K562 (cell line): ENCODE data around the gene PPP6R1. TPM values are rescaled to one million over a fixed set of nuclear protein-coding genes. Genes with fewer than 3 reads are reported as not detected.

Experiments used
- ATAC-seq: fragments of 200-7000 bp; cut with Tn5 transposase; 3 replicates; pipeline ENCODE4 v1.9.1; 2020; ENCODE audit warnings: moderate library complexity
- Bru-seq: library from RNA; stranded (reverse); fragments of 400-500 nt; gene quantifications from one replicate; lab custom pipeline; 2021; lab: Mats Ljungman, UMichigan
- BruChase-seq, 2 experiments: library from RNA; stranded (reverse); fragments of 400-500 nt; gene quantifications; one replicate each; lab custom pipeline; 2021; lab: Mats Ljungman, UMichigan
- BruUV-seq: library from RNA; stranded (reverse); fragments of 400-500 nt; replicated peaks from 2 replicates; lab custom pipeline; 2021; lab: Mats Ljungman, UMichigan
- CTCF ChIA-PET: fragments of 300-600 bp; formaldehyde crosslinking; extraction: SDS; loops from one replicate; lab custom pipeline; 2021; ENCODE audit warnings: low intra/inter-chr PET ratio; lab: Yijun Ruan, JAX
- POLR2A ChIA-PET: fragments of 300-600, 350-650 bp; sonication (Branson Sonifier 250); formaldehyde crosslinking; extraction: SDS; loops from one replicate; lab custom pipeline; 2021; ENCODE audit warnings: antibody characterized with exemption, inconsistent platforms; lab: Yijun Ruan, JAX
- DNase-seq, 4 experiments: peaks; one replicate each; pipeline versions ENCODE4 v3.0.0 to v3.0.0-alpha.2; 2011 to 2018; ENCODE audit warnings: low spot score in 3 of 4, mixed read lengths in 3 of 4; ENCODE audit errors: extremely low read depth in 1 of 4
- FAIRE-seq: peaks from 2 replicates; lab custom pipeline; 2011; peaks lifted over from hg19 to GRCh38; lab: Jason Lieb, UNC
- H2AFZ ChIP-seq: 2 replicates; pipeline ENCODE4 v1.6.0; 2011; ENCODE audit warnings: low read depth, low read length, control low read depth, inconsistent platforms
- H3K27ac ChIP-seq: fragments of 200-600 bp; 3 replicates; pipeline ENCODE4 v1.8.0; 2011; ENCODE audit warnings: low read depth, mild to moderate bottlenecking, control low read depth, inconsistent platforms, low read length, moderate library complexity, mixed read lengths; ENCODE audit errors: extremely low read depth
- H3K27me3 ChIP-seq, 2 experiments: fragments of 300-600 bp in 1 of 2; 2 replicates in 1 of 2; 3 replicates in 1 of 2; pipeline versions ENCODE4 v1.6.0 to v1.8.0; 2011; ENCODE audit warnings: inconsistent platforms in 2 of 2, low read length in 2 of 2, mild to moderate bottlenecking in 1 of 2, mixed read lengths in 1 of 2, moderate library complexity in 1 of 2; ENCODE audit not compliant: control insufficient read depth in 2 of 2, insufficient read depth in 2 of 2
- H3K36me3 ChIP-seq: fragments of 300-600 bp; 3 replicates; pipeline ENCODE4 v1.8.0; 2011; ENCODE audit warnings: mild to moderate bottlenecking, low read length, inconsistent platforms; ENCODE audit not compliant: control insufficient read depth, insufficient read depth
- H3K4me1 ChIP-seq, 2 experiments: fragments of 200-600 bp in 1 of 2; replicated peaks in 1 of 2; 2 replicates in 1 of 2; 3 replicates in 1 of 2; pipeline versions ENCODE4 v1.5.1 to v1.8.0; 2011; ENCODE audit warnings: inconsistent platforms in 2 of 2, low read length in 2 of 2, mild to moderate bottlenecking in 1 of 2, mixed read lengths in 1 of 2, moderate library complexity in 1 of 2; ENCODE audit not compliant: control insufficient read depth in 2 of 2, insufficient read depth in 2 of 2
- H3K4me2 ChIP-seq: 2 replicates; pipeline ENCODE4 v1.6.1; 2011; ENCODE audit warnings: low read length, control low read depth, inconsistent platforms, mixed read lengths; ENCODE audit not compliant: insufficient read depth
- H3K4me3 ChIP-seq: fragments of 200-600 bp; sonication (generic), shearing (Covaris generic); 2 replicates; pipeline ENCODE4 v1.5.1; 2016; ENCODE audit warnings: control low read depth, inconsistent platforms
- H3K79me2 ChIP-seq: fragments of 200-600 bp; 3 replicates; pipeline ENCODE4 v1.8.0; 2011; ENCODE audit warnings: low read length, inconsistent platforms; ENCODE audit not compliant: control insufficient read depth, insufficient read depth
- H3K9ac ChIP-seq, 2 experiments: 2 replicates each; pipeline versions ENCODE4 v1.6.0 to v1.6.1; 2011; ENCODE audit warnings: low read depth in 2 of 2, low read length in 2 of 2, control low read depth in 1 of 2, inconsistent platforms in 1 of 2, mild to moderate bottlenecking in 1 of 2, mixed read lengths in 1 of 2; ENCODE audit not compliant: insufficient read depth in 1 of 2
- H3K9me1 ChIP-seq: one replicate; pipeline ENCODE4 v1.6.0; 2011; ENCODE audit warnings: inconsistent platforms, mild to moderate bottlenecking, low read length, moderate library complexity; ENCODE audit not compliant: control insufficient read depth, insufficient read depth
- H3K9me3 ChIP-seq: replicated peaks from 2 replicates; pipeline ENCODE4 v1.5.1; 2011; ENCODE audit warnings: low read depth, low read length, inconsistent platforms; ENCODE audit not compliant: control insufficient read depth, insufficient read depth
- H4K20me1 ChIP-seq: replicated peaks from 2 replicates; pipeline ENCODE4 v1.6.1; 2011; ENCODE audit warnings: low read length, inconsistent platforms, mixed read lengths; ENCODE audit not compliant: control insufficient read depth, insufficient read depth
- EGR1 ChIP-seq: fragments of 450-650 bp; conservative IDR thresholded peaks from 2 replicates; pipeline ENCODE4 v1.6.1; 2017; ENCODE audit warnings: mild to moderate bottlenecking
- HDAC1 ChIP-seq, 2 experiments: fragments of 450-650 bp; IDR thresholded peaks; 2 replicates each; pipeline ENCODE4 v1.6.1; 2016 to 2017; ENCODE audit warnings: inconsistent platforms in 1 of 2, mild to moderate bottlenecking in 1 of 2, moderate library complexity in 1 of 2
- NCOR1 ChIP-seq: fragments of 450-650 bp; IDR thresholded peaks from 2 replicates; pipeline ENCODE4 v1.6.1; 2016; ENCODE audit warnings: mild to moderate bottlenecking, moderate library complexity
- RBM39 ChIP-seq: fragments of 200-400 bp; formaldehyde crosslinking; optimal IDR thresholded peaks from 2 replicates; pipeline ENCODE3; 2018; ENCODE audit warnings: low read depth, low read length
- WGBS: fragments of 100-300 bp; shearing (Covaris generic); methylation state at CpG from one replicate; pipeline ENCODE4 v1.1.6; 2016; ENCODE audit warnings: low coverage, mixed read lengths; ENCODE audit not compliant: insufficient coverage; ENCODE audit errors: missing lambda C conversion rate; 5-methylcytosine and 5-hydroxymethylcytosine counted together
- in situ Hi-C: fragments of 300-500 bp; cut with MboI; formaldehyde crosslinking; loops from 4 replicates; pipeline ENCODE4 v1.15.0; 2018; ENCODE audit warnings: inconsistent platforms, mixed read lengths
- intact Hi-C: fragments of 100-400 bp; cut with micrococcal nuclease; formaldehyde crosslinking; loops from 2 replicates; pipeline ENCODE4 v1.14.2; 2022
- long read RNA-seq, 3 experiments: library from polyadenylated mRNA in 2 of 3; library from RNA in 1 of 3; unstranded in 2 of 3; stranded (forward) in 1 of 3; transcript quantifications; one replicate each; pipeline ENCODE4 v2.0.0, GENCODE V29; 2019 to 2022
- polyA minus RNA-seq, 3 experiments: library from RNA; depleted of rRNA, polyadenylated mRNA; stranded (reverse); fragments of >200 nt; gene quantifications; 2 replicates each; pipeline ENCODE4 v1.2.3, GENCODE V29; 2011
- polyA plus RNA-seq, 8 experiments: library from polyadenylated mRNA; depleted of rRNA in 4 of 8; stranded (reverse) in 5 of 8; unstranded in 3 of 8; fragments of >200 nt; fragmentation: Nextera tagmentation in 2 of 8; fragmentation: Illumina TruSeq in 1 of 8; extraction: Ambion mirVana in 2 of 8; extraction: Trizol in 1 of 8; gene quantifications; 2 replicates each; pipeline versions ENCODE4 v1.2.1 to v1.2.3, GENCODE V29; 2011 to 2014; ENCODE audit warnings: inconsistent platforms in 1 of 8, missing spikeins in 1 of 8
- total RNA-seq, 7 experiments: library from RNA; depleted of rRNA in 6 of 7; stranded (reverse); fragments of >200 nt in 6 of 7; fragmentation: Illumina TruSeq in 2 of 7; extraction: Trizol in 2 of 7; gene quantifications; 2 replicates each; pipeline versions ENCODE4 v1.2.1 to v1.2.3, GENCODE V29; 2011 to 2021; ENCODE audit warnings: low replicate concordance in 1 of 7
- TF ChIP-seq, protein P1 (sequence below): fragments of 200-800 bp; sonication (Bioruptor generic); IDR thresholded peaks from 2 replicates; pipeline ENCODE4 v1.6.1; 2017; ENCODE audit warnings: missing genetic modification characterization, missing compliant biosample characterization
- TF ChIP-seq, protein P2 (sequence below): fragments of 250-450 bp; sonication (Bioruptor Pico); IDR thresholded peaks from 2 replicates; pipeline ENCODE4 v1.4.0; 2020; ENCODE audit warnings: mild to moderate bottlenecking

PPP6R1 gene, protein sequence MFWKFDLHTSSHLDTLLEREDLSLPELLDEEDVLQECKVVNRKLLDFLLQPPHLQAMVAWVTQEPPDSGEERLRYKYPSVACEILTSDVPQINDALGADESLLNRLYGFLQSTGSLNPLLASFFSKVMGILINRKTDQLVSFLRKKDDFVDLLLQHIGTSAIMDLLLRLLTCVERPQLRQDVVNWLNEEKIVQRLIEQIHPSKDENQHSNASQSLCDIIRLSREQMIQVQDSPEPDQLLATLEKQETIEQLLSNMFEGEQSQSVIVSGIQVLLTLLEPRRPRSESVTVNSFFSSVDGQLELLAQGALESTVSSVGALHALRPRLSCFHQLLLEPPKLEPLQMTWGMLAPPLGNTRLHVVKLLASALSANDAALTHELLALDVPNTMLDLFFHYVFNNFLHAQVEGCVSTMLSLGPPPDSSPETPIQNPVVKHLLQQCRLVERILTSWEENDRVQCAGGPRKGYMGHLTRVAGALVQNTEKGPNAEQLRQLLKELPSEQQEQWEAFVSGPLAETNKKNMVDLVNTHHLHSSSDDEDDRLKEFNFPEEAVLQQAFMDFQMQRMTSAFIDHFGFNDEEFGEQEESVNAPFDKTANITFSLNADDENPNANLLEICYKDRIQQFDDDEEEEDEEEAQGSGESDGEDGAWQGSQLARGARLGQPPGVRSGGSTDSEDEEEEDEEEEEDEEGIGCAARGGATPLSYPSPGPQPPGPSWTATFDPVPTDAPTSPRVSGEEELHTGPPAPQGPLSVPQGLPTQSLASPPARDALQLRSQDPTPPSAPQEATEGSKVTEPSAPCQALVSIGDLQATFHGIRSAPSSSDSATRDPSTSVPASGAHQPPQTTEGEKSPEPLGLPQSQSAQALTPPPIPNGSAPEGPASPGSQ
- total RNA-seq (2011; cell fraction: chromatin; rRNA removed; ENCODE audit: low replicate concordance), result 138 and 331 TPM in 2 replicates
- total RNA-seq (2011; cell fraction: nucleolus; rRNA removed), result 170 and 181 TPM in 2 replicates
- 119 and 126 TPM in 2 replicates for total RNA-seq (2011; cell fraction: nucleoplasm; rRNA removed)
- 58.3 and 78.9 TPM in 2 replicates for total RNA-seq (2014; rRNA removed)
- total RNA-seq (2014; rRNA removed; fragmentation: Illumina TruSeq; extraction: Trizol), result 25.5 and 28.1 TPM in 2 replicates
- total RNA-seq (2015; rRNA removed; fragmentation: Illumina TruSeq; extraction: Trizol), result 37.2 and 39.6 TPM in 2 replicates
- 115 and 135 TPM in 2 replicates for total RNA-seq (2021)
- polyA plus RNA-seq (2011; rRNA removed), result 37.0 and 59.5 TPM in 2 replicates
- 51.6 and 73.6 TPM in 2 replicates for polyA plus RNA-seq (2011; cell fraction: cytosol; rRNA removed)
- polyA plus RNA-seq (2011; cell fraction: nucleus; rRNA removed), result 101 and 109 TPM in 2 replicates
- 69.7 and 88.1 TPM in 2 replicates for polyA plus RNA-seq (2012)
- 42.6 and 75.6 TPM in 2 replicates for polyA plus RNA-seq (2014; fragmentation: Illumina TruSeq; extraction: Trizol)
- under 1 TPM; 0.48 to 0.89 TPM for polyA plus RNA-seq (2014; fragmentation: Nextera tagmentation; extraction: Ambion mirVana)
- 72.9 and 82.6 TPM in 2 replicates for polyA plus RNA-seq (2014; rRNA removed)
- 47.1 and 60.9 TPM in 2 replicates for polyA minus RNA-seq (2011; rRNA and poly(A)+ RNA removed)
- polyA minus RNA-seq (2011; cell fraction: cytosol; rRNA and poly(A)+ RNA removed), result 68.7 and 77.1 TPM in 2 replicates
- 31.9 and 52.0 TPM in 2 replicates for polyA minus RNA-seq (2011; cell fraction: nucleus; rRNA and poly(A)+ RNA removed)
- Bru-seq, nascent RNA, result percentile 78 among the genes with signal in this experiment
- BruChase-seq, experiment 1, labeled RNA remaining after a 2-hour chase, result percentile 74 among the genes with signal in this experiment
- percentile 80 among the genes with signal in this experiment for BruChase-seq, experiment 2, labeled RNA remaining after a 6-hour chase
- long read RNA-seq, experiment 1, transcript PPP6R1-203 (23 exons, 2,953 nt), result minor isoform, 16 of 508 reads
- long read RNA-seq, experiment 1, transcript PPP6R1-201 (24 exons, 3,961 nt), result major isoform, 172 of 508 reads
- long read RNA-seq, experiment 1, transcript PPP6R1-204 (7 exons, 2,389 nt), result minor isoform, 40 of 508 reads
- long read RNA-seq, experiment 1, partial matches to known transcripts, result 211 of 508 reads
- long read RNA-seq, experiment 1, other reads (novel, unspliced or antisense), result 69 of 508 reads
- long read RNA-seq, experiment 2, transcript PPP6R1-201 (24 exons, 3,961 nt), result major isoform, 51 of 158 reads
- long read RNA-seq, experiment 2, partial matches to known transcripts, result 69 of 158 reads
- long read RNA-seq, experiment 2, other reads (novel, unspliced or antisense), result 36 of 158 reads
- long read RNA-seq, experiment 3, partial matches to known transcripts, result 10 of 16 reads
- long read RNA-seq, experiment 3, other reads (novel, unspliced or antisense), result 2 of 16 reads

DNA sequence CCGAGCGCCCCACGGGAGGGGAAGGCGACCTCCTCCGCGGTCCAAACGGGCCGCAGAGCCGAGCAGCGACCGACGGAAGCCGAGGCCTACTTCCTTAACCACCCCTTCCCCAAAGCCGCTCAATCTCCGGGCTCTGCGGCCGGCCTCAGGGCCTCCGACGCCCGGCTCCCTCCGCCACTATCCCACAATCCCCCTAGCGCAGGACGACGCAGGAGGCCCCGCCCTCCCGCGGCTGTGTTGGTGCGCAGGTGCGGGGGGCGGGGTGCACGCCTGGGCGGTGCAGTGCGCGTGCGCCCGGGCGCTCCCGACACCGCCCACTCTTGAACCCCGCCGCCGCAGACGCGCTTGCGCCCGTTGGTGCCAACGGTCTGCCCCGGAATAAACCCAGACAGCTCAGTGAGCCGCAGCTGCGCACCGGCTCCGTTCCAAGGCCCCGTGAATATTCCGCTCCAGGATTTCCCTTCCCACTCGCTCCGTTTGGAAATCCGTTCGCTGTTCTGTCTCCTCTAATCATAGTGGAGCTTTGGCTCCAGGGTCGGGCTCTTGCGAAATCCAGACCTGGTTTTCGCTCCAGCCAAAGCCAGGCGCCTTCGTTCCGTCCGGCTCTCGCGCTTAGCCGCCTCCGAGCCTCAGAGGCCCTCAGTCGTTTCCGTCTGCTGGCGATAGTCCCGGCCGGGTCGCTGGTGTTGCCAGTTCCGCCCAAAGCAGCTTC lies at the start of gene PPP6R1:
TSS of gene PPP6R1 (minus strand) at position 190 of the 712 bp plus-strand sequence. CDS start 11,914 bp downstream, outside the sequence.
- H3K9ac ChIP-seq, result peak within 1 kb of the TSS; percentile 94 to 99
- intact Hi-C loops, result loop anchor here (1.0 to 2.0 kb wide), 2 partner anchors 22 to 43 kb away; partner anchors contain the start of gene HSPBP1
- in situ Hi-C loops, result no loop called here
- H3K4me3 ChIP-seq, result peak within 1 kb of the TSS; percentile 94
- peaks cover 34 to 53% of the 10 kb centered on the region in 2 experiments; a peak in 4 of 5 replicates for H3K4me1 ChIP-seq
- peaks cover 49% of the 10 kb centered on the region for H3K79me2 ChIP-seq
- BruUV-seq, result TSS peak; percentile 37
- H2AFZ ChIP-seq, result peak within 1 kb of the TSS; percentile 92
- H3K9me1 ChIP-seq, result peaks cover 8% of the 10 kb centered on the region
- FAIRE-seq (peak; percentile 97), ATAC-seq (peak; percentile 90), DNase-seq (peak; percentile 97 to 99 (median 98))
- H3K27ac ChIP-seq, result peak within 1 kb of the TSS; percentile 97
- H4K20me1 ChIP-seq, result peaks cover 41% of the 10 kb centered on the region
- CTCF ChIA-PET, result no interaction called here
- under 1% methylated on average over 48 of the region's 76 CpGs for WGBS
- no peaks in the 10 kb centered on the region for H3K9me3 ChIP-seq
- H3K36me3 ChIP-seq, result peaks cover 31% of the 10 kb centered on the region
- POLR2A ChIA-PET, result interaction anchor here (0.6 to 3.4 kb wide), 25 partner anchors 8 to 236 kb away, joined by 3 to 34 read pairs (median 4); partner anchors contain the start of genes HSPBP1, KMT5C, RPL28 and UBE2S
- no peaks in the 10 kb centered on the region for H3K27me3 ChIP-seq
- H3K4me2 ChIP-seq, result peak within 1 kb of the TSS; percentile 96
- peak; percentile 88 for TF ChIP-seq NCOR1
- TF ChIP-seq, protein P1, sequence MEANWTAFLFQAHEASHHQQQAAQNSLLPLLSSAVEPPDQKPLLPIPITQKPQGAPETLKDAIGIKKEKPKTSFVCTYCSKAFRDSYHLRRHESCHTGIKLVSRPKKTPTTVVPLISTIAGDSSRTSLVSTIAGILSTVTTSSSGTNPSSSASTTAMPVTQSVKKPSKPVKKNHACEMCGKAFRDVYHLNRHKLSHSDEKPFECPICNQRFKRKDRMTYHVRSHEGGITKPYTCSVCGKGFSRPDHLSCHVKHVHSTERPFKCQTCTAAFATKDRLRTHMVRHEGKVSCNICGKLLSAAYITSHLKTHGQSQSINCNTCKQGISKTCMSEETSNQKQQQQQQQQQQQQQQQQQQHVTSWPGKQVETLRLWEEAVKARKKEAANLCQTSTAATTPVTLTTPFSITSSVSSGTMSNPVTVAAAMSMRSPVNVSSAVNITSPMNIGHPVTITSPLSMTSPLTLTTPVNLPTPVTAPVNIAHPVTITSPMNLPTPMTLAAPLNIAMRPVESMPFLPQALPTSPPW, result peak; percentile 84
- TF ChIP-seq, protein P2, sequence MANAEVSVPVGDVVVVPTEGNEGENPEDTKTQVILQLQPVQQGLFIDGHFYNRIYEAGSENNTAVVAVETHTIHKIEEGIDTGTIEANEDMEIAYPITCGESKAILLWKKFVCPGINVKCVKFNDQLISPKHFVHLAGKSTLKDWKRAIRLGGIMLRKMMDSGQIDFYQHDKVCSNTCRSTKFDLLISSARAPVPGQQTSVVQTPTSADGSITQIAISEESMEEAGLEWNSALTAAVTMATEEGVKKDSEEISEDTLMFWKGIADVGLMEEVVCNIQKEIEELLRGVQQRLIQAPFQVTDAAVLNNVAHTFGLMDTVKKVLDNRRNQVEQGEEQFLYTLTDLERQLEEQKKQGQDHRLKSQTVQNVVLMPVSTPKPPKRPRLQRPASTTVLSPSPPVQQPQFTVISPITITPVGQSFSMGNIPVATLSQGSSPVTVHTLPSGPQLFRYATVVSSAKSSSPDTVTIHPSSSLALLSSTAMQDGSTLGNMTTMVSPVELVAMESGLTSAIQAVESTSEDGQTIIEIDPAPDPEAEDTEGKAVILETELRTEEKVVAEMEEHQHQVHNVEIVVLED, result peak; percentile 74; the same call in 1 of the 2 replicates
- TF ChIP-seq EGR1, result peak; percentile 89
- TF ChIP-seq HDAC1 (IDR thresholded peaks at IDR 0.05), result peak in 1 of 2 experiments; percentile 78; a peak in 2 of 4 replicates
- TF ChIP-seq RBM39, result peak; percentile 98
